Aorta (tissue), 5 donors: ENCODE measurements around the gene NTN1. TPM values are rescaled to one million over a fixed set of nuclear protein-coding genes. Genes with fewer than 3 reads are reported as not detected.
A peak's percentile ranks its signal among the peaks of the same experiment; 100 is the strongest.

Experiments
- ATAC-seq: fragments of 200-7000 bp; cut with Tn5 transposase; one replicate; pipeline ENCODE4 v1.9.1; 2022; ENCODE audit warnings: moderate library complexity; ENCODE audit not compliant: low FRiP score
- DNase-seq, 2 donors: peaks; one replicate each; pipeline ENCODE4 v3.0.0-alpha.2; 2020
- H3K27ac ChIP-seq, 2 donors: one replicate each; pipeline ENCODE4 v1.5.1; 2013; ENCODE audit warnings: low read length in 2 of 2, mild to moderate bottlenecking in 2 of 2, moderate library complexity in 2 of 2, control low read depth in 1 of 2, inconsistent platforms in 1 of 2, low read depth in 1 of 2
- H3K27me3 ChIP-seq, 2 donors: one replicate each; pipeline ENCODE4 v1.6.1; 2013; ENCODE audit warnings: control low read depth in 1 of 2, low read length in 1 of 2, mild to moderate bottlenecking in 1 of 2, moderate library complexity in 1 of 2; ENCODE audit not compliant: insufficient read depth in 2 of 2, control insufficient read depth in 1 of 2
- H3K36me3 ChIP-seq, 2 donors: one replicate each; pipeline ENCODE4 v1.6.1; 2013; ENCODE audit warnings: control low read depth in 1 of 2, low read length in 1 of 2, mild to moderate bottlenecking in 1 of 2; ENCODE audit not compliant: insufficient read depth in 2 of 2, control insufficient read depth in 1 of 2
- H3K4me1 ChIP-seq, 2 donors: one replicate each; pipeline ENCODE4 v1.6.1; 2013; ENCODE audit warnings: low read length in 2 of 2, control low read depth in 1 of 2, mild to moderate bottlenecking in 1 of 2, moderate library complexity in 1 of 2; ENCODE audit not compliant: insufficient read depth in 2 of 2, control insufficient read depth in 1 of 2
- H3K4me3 ChIP-seq, 2 donors: one replicate each; pipeline ENCODE4 v1.5.1; 2013; ENCODE audit warnings: low read length in 2 of 2, control low read depth in 1 of 2, mild to moderate bottlenecking in 1 of 2
- H3K9me3 ChIP-seq: one replicate; pipeline ENCODE4 v1.6.1; 2013; ENCODE audit warnings: mild to moderate bottlenecking, low read length; ENCODE audit not compliant: control insufficient read depth
- WGBS, 2 donors: extraction: QIAGEN DNeasy Blood & Tissue Kit; methylation state at CpG; one replicate each; pipeline ENCODE4 v1.1.7; 2013; 5-methylcytosine and 5-hydroxymethylcytosine counted together
- intact Hi-C, 2 donors: fragments of 100-400 bp; cut with DNase I; formaldehyde crosslinking; loops; one replicate each; pipeline versions ENCODE4 v1.14.2 to v1.15.0; 2022
- polyA plus RNA-seq, 2 donors: library from polyadenylated mRNA; stranded (reverse); fragments of 200-250 nt; gene quantifications; one replicate each; pipeline ENCODE4 v1.2.3, GENCODE V29; 2013
- total RNA-seq, 2 donors: library from RNA; stranded (reverse); fragmentation: NEBNext Ultra II Directional; extraction: Animal tissue kit (Norgen Biotek cat#: 25700); gene quantifications; one replicate each; pipeline ENCODE4 v1.2.1, GENCODE V29; 2021
- donor health status: healthy with polysubstance abuse.
- donor health status: Bipolar disorder and iron deficiency.
- donor health status: DM: no; HTN: no; CAD: no.
- donor health status: DM: no; HTN: no; CAD: no.
- donor health status: DM: yes; HTN: yes; CAD: no.

NTN1 gene
- total and polyA plus RNA-seq, 4 donors = 6.6 to 90.4 (median 37.1) TPM

- Histone ChIP-seq H3K27me3 (no peaks in the 10 kb centered on the region), H3K9me3 (no peaks in the 10 kb centered on the region), H3K27ac (no peak overlapping the region), H3K4me3 (no peak overlapping the region), H3K36me3 (no peaks in the 10 kb centered on the region), H3K4me1 (no peaks in the 10 kb centered on the region)
- no peak for ATAC-seq
- WGBS, 2 donors = 82 to 83% methylated on average over 2 of the region's 2 CpGs
- intact Hi-C loops = no loop called here
- no peak for DNase-seq
Observed at GRCh38 chr17:9139695-9140094, 118.4 kb downstream of the NTN1 start.

GRCh38 chr17:9140550-9141424 is 119.5 kb downstream of the NTN1 start:
- no peaks in the 10 kb centered on the region for H3K4me1 ChIP-seq
- H3K27ac ChIP-seq = no peak overlapping the region
- DNase-seq (no peak), ATAC-seq (no peak)
- H3K9me3 ChIP-seq = no peaks in the 10 kb centered on the region
- WGBS, 2 donors = 82 to 90% methylated on average over 13 of the region's 13 CpGs
- H3K27me3 ChIP-seq = no peaks in the 10 kb centered on the region
- H3K4me3 ChIP-seq = no peak overlapping the region
- no peaks in the 10 kb centered on the region for H3K36me3 ChIP-seq
- intact Hi-C loops = no loop called here

GRCh38 chr17:9141425-9141753 is 120.1 kb downstream of the NTN1 start:
- no peak overlapping the region for H3K4me3 ChIP-seq
- no peaks in the 10 kb centered on the region for H3K4me1 ChIP-seq
- no peak for DNase-seq
- intact Hi-C loops = no loop called here
- H3K27me3 ChIP-seq = no peaks in the 10 kb centered on the region
- H3K36me3 ChIP-seq = no peaks in the 10 kb centered on the region
- no peak overlapping the region for H3K27ac ChIP-seq
- 98% methylated on average over 4 of the region's 4 CpGs for WGBS, 2 donors
- H3K9me3 ChIP-seq = no peaks in the 10 kb centered on the region
- ATAC-seq = no peak

GRCh38 chr17:9142772-9143494 is 121.6 kb downstream of the NTN1 start:
- no peak for ATAC-seq
- no peaks in the 10 kb centered on the region for H3K36me3 ChIP-seq
- intact Hi-C loops = no loop called here
- no peak overlapping the region for H3K4me3 ChIP-seq
- 88 to 90% methylated on average over 10 of the region's 10 CpGs for WGBS, 2 donors
- no peaks in the 10 kb centered on the region for H3K9me3 ChIP-seq
- no peaks in the 10 kb centered on the region for H3K27me3 ChIP-seq
- no peaks in the 10 kb centered on the region for H3K4me1 ChIP-seq
- no peak overlapping the region for H3K27ac ChIP-seq
- DNase-seq = no peak

GRCh38 chr17:9144502-9145249 is 123.4 kb downstream of the NTN1 start:
- ATAC-seq (no peak), DNase-seq (no peak)
- no peaks in the 10 kb centered on the region for H3K9me3 ChIP-seq
- peaks cover 0 to 6% of the 10 kb centered on the region in 2 donors for H3K4me1 ChIP-seq
- H3K27me3 ChIP-seq = no peaks in the 10 kb centered on the region
- 91 to 93% methylated on average over 18 to 19 of the region's 19 CpGs for WGBS, 2 donors
- no peak overlapping the region for H3K4me3 ChIP-seq
- intact Hi-C loops = loop anchor here in 1 of 2 donors (2.0 kb wide), 1 partner anchor 24 kb away; no protein-coding TSS in a partner anchor
- no peak overlapping the region for H3K27ac ChIP-seq
- H3K36me3 ChIP-seq = no peaks in the 10 kb centered on the region

GRCh38 chr17:9146064-9146463 is 124.8 kb downstream of the NTN1 start:
- H3K27ac ChIP-seq = no peak overlapping the region
- H3K36me3 ChIP-seq = no peaks in the 10 kb centered on the region
- peaks cover 0 to 6% of the 10 kb centered on the region in 2 donors for H3K4me1 ChIP-seq
- H3K9me3 ChIP-seq = no peaks in the 10 kb centered on the region
- DNase-seq = no peak
- no peak for ATAC-seq
- intact Hi-C loops = no loop called here
- no peaks in the 10 kb centered on the region for H3K27me3 ChIP-seq
- H3K4me3 ChIP-seq = no peak overlapping the region
- 77 to 80% methylated on average over 4 of the region's 4 CpGs for WGBS, 2 donors

GRCh38 chr17:9148905-9149525 is 127.7 kb downstream of the NTN1 start:
- peak in 1 of 2 donors; percentile 59 for DNase-seq
- Histone ChIP-seq H3K27ac (peak overlapping the region; percentile 39 to 78), H3K36me3 (no peaks in the 10 kb centered on the region), H3K9me3 (no peaks in the 10 kb centered on the region), H3K4me1 (peaks cover 0 to 6% of the 10 kb centered on the region in 2 donors), H3K27me3 (no peaks in the 10 kb centered on the region), H3K4me3 (no peak overlapping the region)
- no peak for ATAC-seq
- intact Hi-C loops = no loop called here
- 3 to 4% methylated on average over 6 of the region's 6 CpGs for WGBS, 2 donors

GRCh38 chr17:9150446-9151090 is 129.3 kb downstream of the NTN1 start:
- Histone ChIP-seq H3K36me3 (no peaks in the 10 kb centered on the region), H3K4me1 (peaks cover 0 to 6% of the 10 kb centered on the region in 2 donors), H3K4me3 (no peak overlapping the region), H3K27ac (peak overlapping the region; percentile 17 to 72), H3K9me3 (no peaks in the 10 kb centered on the region), H3K27me3 (no peaks in the 10 kb centered on the region)
- DNase-seq (peak in 1 of 2 donors; percentile 83), ATAC-seq (peak; percentile 62)
- 31 to 34% methylated on average over 25 of the region's 25 CpGs for WGBS, 2 donors
- intact Hi-C loops = loop anchor here in 1 of 2 donors (5.0 kb wide), 1 partner anchor 33 kb away; no protein-coding TSS in a partner anchor
